DOHH2 (cell line): Measurements from ENCODE around the gene WWOX.

Experiments
- H3F3A ChIP-seq: fragments of 200-600 bp; sonication (generic), shearing (Covaris generic); 2 replicates; pipeline ENCODE4 v1.6.0; 2016; ENCODE audit warnings: antibody characterized with exemption, mild to moderate bottlenecking; ENCODE audit not compliant: control insufficient read depth, insufficient read depth
- H3K27ac ChIP-seq: fragments of 200-600 bp; sonication (generic); 2 replicates; pipeline ENCODE4 v1.5.1; 2014; ENCODE audit warnings: low read depth, mild to moderate bottlenecking, low read length, moderate library complexity
- H3K27me3 ChIP-seq: fragments of 200-600 bp; sonication (generic); 2 replicates; pipeline ENCODE4 v1.6.1; 2014; ENCODE audit warnings: mild to moderate bottlenecking, low read length, mixed read lengths; ENCODE audit not compliant: control insufficient read depth
- H3K36me3 ChIP-seq: fragments of 200-600 bp; sonication (generic); 2 replicates; pipeline ENCODE4 v1.6.1; 2014; ENCODE audit warnings: mild to moderate bottlenecking, low read length, moderate library complexity, mixed read lengths; ENCODE audit not compliant: control insufficient read depth
- H3K4me1 ChIP-seq: fragments of 200-600 bp; sonication (generic); 2 replicates; pipeline ENCODE4 v1.6.1; 2014; ENCODE audit warnings: mild to moderate bottlenecking, low read length, mixed read lengths; ENCODE audit not compliant: control insufficient read depth
- H3K4me2 ChIP-seq: fragments of 200-600 bp; sonication (generic); 2 replicates; pipeline ENCODE4 v1.6.0; 2014; ENCODE audit warnings: mild to moderate bottlenecking, low read length, moderate library complexity
- H3K4me3 ChIP-seq: fragments of 200-600 bp; sonication (generic); 2 replicates; pipeline ENCODE4 v1.5.1; 2014; ENCODE audit warnings: mild to moderate bottlenecking, low read length, mixed read lengths
- H3K79me2 ChIP-seq: fragments of 200-600 bp; sonication (generic); 2 replicates; pipeline ENCODE4 v1.6.1; 2014; ENCODE audit warnings: mild to moderate bottlenecking, low read length, mixed read lengths; ENCODE audit not compliant: control insufficient read depth
- H3K9me2 ChIP-seq: fragments of 200-600 bp; sonication (generic); replicated peaks from 2 replicates; pipeline ENCODE4 v1.6.1; 2014; ENCODE audit warnings: mild to moderate bottlenecking, low read length, mixed read lengths; ENCODE audit not compliant: control insufficient read depth
- H3K9me3 ChIP-seq: fragments of 200-600 bp; sonication (generic); 2 replicates; pipeline ENCODE4 v1.6.1; 2014; ENCODE audit warnings: antibody characterized with exemption, low read length, mixed read lengths; ENCODE audit not compliant: control insufficient read depth, insufficient read depth
- H4K20me1 ChIP-seq: fragments of 200-600 bp; sonication (generic); 2 replicates; pipeline ENCODE4 v1.6.0; 2014; ENCODE audit warnings: low read depth, mild to moderate bottlenecking, antibody characterized with exemption, low read length, moderate library complexity; ENCODE audit not compliant: control insufficient read depth, insufficient read depth
- CTCF ChIP-seq: fragments of 200-600 bp; sonication (generic); IDR thresholded peaks from one replicate; pipeline ENCODE4 v1.5.1; 2014; ENCODE audit warnings: antibody characterized with exemption, mild to moderate bottlenecking, low read depth, low read length; ENCODE audit not compliant: poor library complexity, severe bottlenecking
- EZH2phosphoT487 ChIP-seq: fragments of 200-600 bp; sonication (generic); IDR thresholded peaks from 2 replicates; pipeline ENCODE4 v1.6.1; 2017; ENCODE audit warnings: borderline replicate concordance, mild to moderate bottlenecking, antibody characterized with exemption, low read length, moderate library complexity, mixed read lengths

The WWOX gene

GRCh38 chr16:78438632-78439031 is 339.2 kb downstream of the WWOX start:
- no peaks in the 10 kb centered on the region for H3K9me3 ChIP-seq
- H3F3A ChIP-seq, result no peaks in the 10 kb centered on the region
- H3K4me1 ChIP-seq, result no peaks in the 10 kb centered on the region
- H3K79me2 ChIP-seq, result no peaks in the 10 kb centered on the region
- no peak overlapping the region for H3K4me3 ChIP-seq
- H3K9me2 ChIP-seq, result no peaks in the 10 kb centered on the region
- TF ChIP-seq EZH2phosphoT487, result no peak
- TF ChIP-seq CTCF, result no peak
- no peaks in the 10 kb centered on the region for H4K20me1 ChIP-seq
- H3K27me3 ChIP-seq, result no peaks in the 10 kb centered on the region
- no peak overlapping the region for H3K27ac ChIP-seq
- no peak overlapping the region for H3K4me2 ChIP-seq
- H3K36me3 ChIP-seq, result no peaks in the 10 kb centered on the region

DNA sequence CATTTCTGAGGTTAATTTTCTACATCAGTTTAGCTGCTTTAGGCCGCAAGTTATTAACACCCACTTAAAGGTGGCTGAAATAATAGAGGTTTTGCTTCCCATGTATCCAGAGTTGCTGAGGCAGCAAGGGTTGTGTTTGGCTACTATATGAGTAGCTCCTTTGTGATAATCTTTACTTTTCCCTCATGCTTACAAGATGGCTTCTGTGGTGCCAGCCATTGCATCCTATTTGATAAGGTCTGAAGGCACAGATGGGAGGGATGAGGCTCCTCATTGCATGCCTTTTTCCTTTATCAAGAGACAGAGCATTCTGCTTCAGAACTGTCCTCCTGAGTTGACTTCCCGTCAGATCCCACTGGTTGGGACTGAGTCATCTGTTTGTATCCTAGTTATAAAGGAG is 340.2 kb downstream of the WWOX start:
- no peak for TF ChIP-seq CTCF
- no peak for TF ChIP-seq EZH2phosphoT487
- Histone ChIP-seq H4K20me1 (no peaks in the 10 kb centered on the region), H3K79me2 (no peaks in the 10 kb centered on the region), H3K9me3 (no peaks in the 10 kb centered on the region), H3K27me3 (no peaks in the 10 kb centered on the region), H3F3A (no peaks in the 10 kb centered on the region), H3K9me2 (no peaks in the 10 kb centered on the region), H3K4me1 (no peaks in the 10 kb centered on the region), H3K36me3 (no peaks in the 10 kb centered on the region), H3K27ac (no peak overlapping the region), H3K4me2 (no peak overlapping the region), H3K4me3 (no peak overlapping the region)

DNA sequence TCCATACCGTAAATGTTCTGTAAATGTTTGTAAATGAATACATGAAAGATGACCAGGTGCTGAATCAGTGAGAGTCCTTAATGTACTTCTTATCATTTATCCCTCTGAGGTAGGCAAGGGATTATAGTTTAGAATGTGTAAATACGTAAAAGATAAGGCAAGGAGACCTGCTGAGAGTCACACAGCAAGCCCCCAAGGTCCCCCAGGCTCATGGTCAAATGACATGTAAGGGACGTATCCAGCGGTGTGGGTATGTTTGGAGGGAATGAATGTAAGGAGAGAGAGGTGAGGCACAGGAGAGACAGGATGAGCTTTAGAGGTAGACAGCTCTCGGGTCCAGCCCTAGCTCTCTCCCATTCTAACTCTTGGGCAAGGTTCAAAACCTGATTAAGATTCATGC is 341.8 kb downstream of the WWOX start:
- no peaks in the 10 kb centered on the region for H3K4me1 ChIP-seq

More for the DNA sequence above, 341.8 kb downstream of the WWOX start:
- H4K20me1 ChIP-seq, result no peaks in the 10 kb centered on the region
- TF ChIP-seq CTCF, result no peak
- TF ChIP-seq EZH2phosphoT487, result no peak
- H3K27ac ChIP-seq, result no peak overlapping the region
- no peaks in the 10 kb centered on the region for H3K27me3 ChIP-seq
- no peak overlapping the region for H3K4me3 ChIP-seq
- no peaks in the 10 kb centered on the region for H3K9me3 ChIP-seq
- H3F3A ChIP-seq, result no peaks in the 10 kb centered on the region
- no peak overlapping the region for H3K4me2 ChIP-seq
- H3K79me2 ChIP-seq, result no peaks in the 10 kb centered on the region
- no peaks in the 10 kb centered on the region for H3K36me3 ChIP-seq
- no peaks in the 10 kb centered on the region for H3K9me2 ChIP-seq
